NCI-H146 (cell line): Measurements from ENCODE around the gene GUCY1B1.

Experiments used
- DNase-seq: peaks from one replicate; lab custom pipeline; 2025; lab: John Stamatoyannopoulos, UW

Gene GUCY1B1

GRCh38 chr4:155758481-155759371 is at the start of gene GUCY1B1:
GUCY1B1 (plus strand) TSS chr4:155759021; CDS start chr4:155759141, 120 bp downstream.
- DNase-seq = no peak

DNA sequence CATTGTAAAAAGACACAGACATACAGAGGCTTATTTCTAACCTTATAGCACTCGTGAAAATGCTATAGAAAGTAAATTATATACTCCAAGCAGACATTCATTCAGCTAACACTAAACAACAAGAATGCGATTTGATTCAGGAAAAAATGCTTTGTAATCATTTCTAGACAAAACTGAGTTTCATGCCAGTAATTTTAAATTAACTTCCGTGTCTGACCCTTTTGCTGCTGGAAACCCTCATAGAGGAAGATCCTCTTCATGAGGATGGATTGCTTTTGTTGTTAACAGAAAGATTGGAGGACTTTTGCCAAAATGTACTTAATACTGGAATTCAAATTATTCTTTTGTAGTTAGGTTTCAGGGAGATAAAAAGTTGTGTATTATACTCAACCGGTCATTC is 48.9 kb upstream of the GUCY1B1 start:
- DNase-seq = no peak

- no peak for DNase-seq
Measured at GRCh38 chr4:155711556-155711955, 47.3 kb upstream of the GUCY1B1 start.

DNA sequence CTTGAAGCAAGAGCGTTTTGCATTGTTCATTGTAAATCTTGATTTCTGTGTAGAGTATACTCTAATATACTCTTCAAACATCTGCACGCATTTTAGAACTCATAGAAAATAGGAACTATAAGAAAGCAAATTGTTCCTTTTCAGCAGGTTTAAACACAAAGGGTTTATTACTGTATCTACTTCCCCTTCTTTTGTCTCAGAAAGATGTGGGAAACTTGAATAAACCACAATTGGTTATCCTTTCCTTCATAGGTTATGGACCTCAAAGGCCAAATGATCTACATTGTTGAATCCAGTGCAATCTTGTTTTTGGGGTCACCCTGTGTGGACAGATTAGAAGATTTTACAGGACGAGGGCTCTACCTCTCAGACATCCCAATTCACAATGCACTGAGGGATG is 46.0 kb upstream of the GUCY1B1 start:
- DNase-seq = no peak

DNA sequence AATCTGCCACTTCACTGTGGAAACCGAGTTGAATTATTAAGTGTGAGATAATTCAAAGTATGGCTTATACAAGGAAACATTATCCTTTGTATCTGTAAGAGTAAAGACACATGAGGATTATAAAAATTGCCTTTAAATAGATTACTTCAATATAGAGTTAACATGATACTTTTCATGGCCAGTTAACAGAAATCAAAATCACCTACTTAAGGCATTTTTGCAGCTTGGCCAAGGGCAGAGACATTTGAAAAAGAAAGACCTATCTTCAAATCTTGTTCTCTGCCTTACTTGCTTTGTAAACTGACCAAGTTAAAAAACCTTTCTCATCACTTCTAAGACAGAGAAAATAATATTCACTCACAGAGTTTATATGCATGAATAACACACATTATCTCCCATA is 44.9 kb upstream of the GUCY1B1 start:
- DNase-seq = no peak

DNA sequence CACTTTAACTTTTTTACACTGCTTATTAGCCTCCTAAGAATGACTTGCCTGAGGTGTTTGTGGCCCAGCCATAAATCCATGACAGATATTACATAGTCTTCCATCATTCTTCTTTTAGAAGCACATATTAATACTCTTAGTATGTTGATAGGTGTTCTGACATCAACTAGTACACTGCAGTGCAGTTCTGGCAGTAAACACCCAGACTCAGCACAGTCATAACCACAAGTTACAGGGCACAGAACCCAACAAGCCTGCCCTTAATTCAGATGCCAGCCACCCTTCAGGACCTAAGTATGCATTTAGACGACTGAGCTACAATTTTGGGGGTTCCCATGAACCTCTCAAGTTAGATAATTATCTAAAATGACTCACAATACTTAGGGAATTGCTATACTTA is 36.5 kb upstream of the GUCY1B1 start:
- DNase-seq = no peak

DNA sequence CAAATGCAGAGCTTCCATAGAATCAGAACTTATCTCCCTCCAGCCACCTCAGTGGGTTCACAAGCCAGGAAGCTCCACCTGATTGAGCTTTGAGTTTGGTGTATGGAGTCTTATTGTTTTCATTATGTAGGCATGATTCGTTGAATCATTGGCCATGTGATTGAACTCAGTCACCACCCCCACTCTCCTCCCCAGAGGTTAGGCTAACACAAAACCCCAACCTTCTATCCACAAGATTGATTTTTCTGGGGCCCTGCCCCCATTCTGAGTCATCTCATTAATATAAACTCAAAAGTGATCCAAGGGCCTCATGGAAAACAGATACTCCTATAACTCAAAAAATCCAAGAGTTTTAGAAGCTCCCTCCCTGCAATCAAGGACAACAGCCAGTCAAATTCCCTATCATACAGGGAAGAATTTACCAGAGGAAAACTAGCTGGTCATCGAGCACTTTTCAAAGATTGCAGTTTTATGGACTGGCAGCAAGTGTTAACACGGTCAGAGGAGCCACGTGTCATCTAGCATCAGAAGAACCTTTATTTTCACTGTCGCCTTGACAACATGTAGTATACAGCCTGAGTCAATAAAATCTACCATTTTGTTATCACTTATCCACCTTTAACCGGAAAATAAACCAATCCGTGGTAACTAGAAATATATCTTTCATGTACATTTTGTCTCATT is 35.9 kb upstream of the GUCY1B1 start:
- no peak for DNase-seq

DNA sequence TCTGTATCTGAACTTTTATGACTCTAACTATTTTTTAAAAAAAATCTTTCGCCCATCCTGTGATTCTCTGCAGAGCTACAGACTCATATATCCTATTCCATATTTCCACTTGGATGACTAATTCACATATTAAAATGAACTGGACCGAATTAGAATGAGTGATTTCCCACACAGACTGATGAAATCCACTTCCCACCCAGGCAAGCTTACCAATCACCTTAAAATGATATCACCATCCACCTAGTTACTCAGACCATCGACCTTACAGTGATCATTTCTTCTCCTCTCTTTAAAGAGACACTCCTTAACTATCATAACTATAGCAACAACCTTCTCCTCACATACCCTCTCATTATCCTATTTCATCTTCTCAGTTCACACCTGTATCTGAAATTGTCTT is 34.1 kb upstream of the GUCY1B1 start:
- no peak for DNase-seq

DNA sequence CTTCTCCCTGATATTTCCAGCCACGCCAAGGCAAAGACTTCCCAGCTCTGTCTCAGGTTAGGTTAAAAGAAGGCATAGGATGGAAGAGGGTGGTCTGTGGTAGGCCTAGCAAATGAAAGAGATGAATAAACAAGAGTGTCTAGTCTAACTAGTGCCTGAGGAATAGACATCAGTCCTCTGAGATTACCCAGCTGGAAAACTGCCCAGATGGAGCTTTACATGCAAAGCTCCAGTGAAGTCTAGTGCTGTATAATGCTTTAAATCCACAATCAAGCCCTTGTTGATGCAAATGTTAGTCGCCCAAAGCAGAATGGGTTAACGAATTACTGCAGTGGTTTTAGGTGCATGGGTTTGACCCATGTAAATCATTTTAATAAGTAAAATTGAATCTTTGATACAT is 24.8 kb upstream of the GUCY1B1 start:
- no peak for DNase-seq

DNA sequence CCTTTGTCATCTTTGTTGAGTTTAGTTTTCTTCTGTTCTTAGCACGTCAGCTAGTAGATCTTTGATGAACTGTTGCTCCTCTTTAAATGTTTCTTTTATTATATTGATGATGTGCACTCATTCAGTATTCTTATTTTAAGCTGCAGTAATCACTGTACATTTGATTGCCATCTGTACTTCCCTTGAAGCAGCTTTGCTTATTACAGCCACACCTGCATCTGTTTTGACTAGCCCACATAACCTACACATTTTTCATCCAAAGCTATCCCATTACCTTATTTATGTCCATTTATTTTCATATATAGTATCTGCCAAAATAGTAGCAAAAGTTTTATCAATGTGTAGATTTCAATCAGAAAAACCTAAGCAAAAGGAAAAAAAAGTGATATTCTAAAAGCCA is 23.9 kb upstream of the GUCY1B1 start:
- DNase-seq = no peak

DNA sequence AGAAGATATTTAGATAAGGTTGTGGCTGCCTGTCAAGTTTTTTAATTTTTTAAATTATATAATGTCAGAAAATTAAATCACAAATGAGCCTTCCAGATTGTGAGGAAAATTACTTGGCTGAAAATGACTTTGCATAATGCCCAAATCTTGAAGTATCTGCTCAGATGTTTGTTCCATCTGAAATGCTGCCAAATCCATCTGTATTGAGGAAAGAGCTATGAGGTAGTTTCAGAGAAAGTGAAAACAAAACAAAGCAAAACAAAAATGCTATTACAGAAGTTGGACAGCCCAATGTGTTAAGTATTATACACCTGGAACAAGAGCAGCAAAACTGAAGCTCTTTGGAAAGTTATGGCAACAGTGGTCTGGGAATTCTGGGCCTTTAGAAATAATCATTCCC is 23.3 kb upstream of the GUCY1B1 start:
- DNase-seq = no peak

GRCh38 chr4:155738548-155738947 is 20.3 kb upstream of the GUCY1B1 start:
- no peak for DNase-seq

GRCh38 chr4:155741546-155741945 is 17.3 kb upstream of the GUCY1B1 start:
- DNase-seq = no peak

GRCh38 chr4:155742310-155743015 is 16.4 kb upstream of the GUCY1B1 start:
- no peak for DNase-seq

- DNase-seq = no peak
Measured at GRCh38 chr4:155745984-155746383, 12.8 kb upstream of the GUCY1B1 start.

- DNase-seq = no peak
Measured at GRCh38 chr4:155748039-155748438, 10.8 kb upstream of the GUCY1B1 start.

DNA sequence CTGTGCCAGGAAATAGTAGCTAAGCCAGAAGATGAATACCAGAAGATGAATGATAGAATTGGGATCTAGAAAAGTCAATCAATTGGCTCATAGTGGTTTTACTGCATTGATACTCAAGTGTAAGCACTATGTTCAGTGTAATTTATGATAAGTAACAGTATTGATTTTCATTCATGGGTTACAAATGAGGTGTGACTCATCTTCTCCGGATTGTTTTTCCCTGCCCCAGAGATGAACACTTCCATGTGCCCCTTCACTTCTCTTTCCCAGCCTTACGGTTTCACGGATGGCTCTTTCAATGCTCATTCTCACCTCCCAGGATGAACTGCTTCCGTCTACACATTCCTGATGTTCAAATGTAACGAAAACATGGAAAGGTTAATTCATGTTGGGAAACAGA is 9.8 kb upstream of the GUCY1B1 start:
- no peak for DNase-seq

GRCh38 chr4:155751569-155751968 is 7.3 kb upstream of the GUCY1B1 start:
- no peak for DNase-seq

GRCh38 chr4:155757745-155758265 is 1.0 kb upstream of the GUCY1B1 start:
- no peak for DNase-seq

DNA sequence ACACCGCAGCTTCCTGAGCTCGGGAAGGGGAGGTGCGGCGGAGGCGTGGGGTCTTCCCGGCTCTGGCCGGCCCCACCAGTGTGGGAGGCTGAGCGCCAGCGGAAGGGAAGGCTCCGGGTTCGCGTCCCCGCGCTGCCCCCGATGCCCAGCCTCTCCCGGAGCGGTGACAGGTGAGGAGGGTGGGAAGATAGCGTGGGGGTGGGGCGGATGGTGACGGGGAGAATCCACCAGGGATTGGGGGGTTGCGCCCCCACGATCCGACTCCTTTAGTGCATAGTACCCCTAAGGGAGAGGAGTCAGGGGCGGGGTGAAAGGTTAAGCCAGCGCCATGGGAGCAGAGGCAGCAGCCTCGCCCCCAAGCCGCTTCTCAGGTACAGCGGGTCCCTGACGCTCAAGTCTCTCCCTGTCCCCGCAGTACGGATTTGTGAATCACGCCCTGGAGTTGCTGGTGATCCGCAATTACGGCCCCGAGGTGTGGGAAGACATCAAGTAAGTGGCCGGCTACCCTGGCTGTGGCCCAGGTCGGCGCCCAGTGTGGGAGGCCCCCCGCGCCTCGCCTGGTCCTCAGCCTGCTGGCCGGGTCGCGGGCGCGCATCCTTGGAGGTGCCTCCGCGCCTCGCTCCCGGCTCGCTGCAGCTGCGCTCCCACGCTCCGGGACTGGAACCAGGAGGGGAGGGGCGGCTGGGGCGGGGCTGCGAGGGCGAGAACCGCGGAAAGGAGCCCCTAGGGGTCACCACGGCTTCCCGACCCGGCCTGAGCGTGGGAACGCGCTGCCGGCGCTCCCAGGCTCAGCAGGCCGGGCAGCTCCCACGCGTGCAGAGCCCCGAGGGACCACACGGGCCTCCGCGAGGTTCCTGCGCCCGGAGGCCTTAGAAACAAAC is 791 bp downstream of the GUCY1B1 start:
- DNase-seq = no peak

- no peak for DNase-seq
Measured at GRCh38 chr4:155761047-155761446, 2.2 kb downstream of the GUCY1B1 start.

DNA sequence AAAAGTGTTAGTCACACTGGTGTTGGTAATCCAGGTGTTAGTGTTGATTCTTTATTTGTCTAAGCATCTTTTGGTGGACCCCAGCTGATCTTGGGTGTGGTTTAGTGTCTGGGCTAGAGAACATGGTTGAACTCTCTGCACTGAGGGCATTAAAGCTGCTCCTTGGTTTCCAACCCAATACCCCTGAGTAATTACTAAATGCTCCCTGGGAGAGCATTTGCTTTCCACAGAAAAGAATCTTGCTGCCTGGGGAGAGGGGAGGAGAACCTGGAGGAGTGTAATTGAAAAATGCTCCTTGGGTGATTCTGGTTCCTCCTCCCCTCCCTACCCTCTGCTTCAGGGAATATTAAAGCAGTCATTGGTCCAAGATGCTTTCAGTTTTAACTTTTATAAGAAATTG is 3.1 kb downstream of the GUCY1B1 start:
- DNase-seq = no peak
